Activated naive CD4-positive, alpha-beta T cell treated with anti-CD3 and anti-CD28 coated beads, Interleukin-2, amount 50 U/mL, for 72 hours (primary cell): ENCODE measurements around the gene CDH18. TPM values are rescaled to one million over a fixed set of nuclear protein-coding genes. Genes with fewer than 3 reads are reported as not detected.

ENCODE experiments used
- ATAC-seq, 2 donors: fragments of 150-1000 bp; cut with Tn5 transposase; 2 replicates each; pipeline ENCODE4 v1.10.0; 2021; ENCODE audit warnings: mild to moderate bottlenecking in 2 of 2, moderate library complexity in 2 of 2
- DNase-seq, 2 donors: peaks; one replicate each; pipeline ENCODE4 v3.0.0; 2021 to 2022; ENCODE audit warnings: low spot score in 2 of 2
- H3K27ac Mint-ChIP-seq, 2 donors: one replicate each; pipeline ENCODE4 v1.8.0; 2022; ENCODE audit warnings: mild to moderate bottlenecking in 2 of 2, mixed read lengths in 2 of 2
- H3K36me3 Mint-ChIP-seq, 2 donors: one replicate each; pipeline ENCODE4 v1.8.0; 2022; ENCODE audit warnings: mixed read lengths in 2 of 2
- H3K9me3 Mint-ChIP-seq, 2 donors: one replicate each; pipeline ENCODE4 v1.8.0; 2022; ENCODE audit warnings: mixed read lengths in 2 of 2
- total RNA-seq, 2 donors: library from RNA; stranded (reverse); gene quantifications; one replicate each; pipeline ENCODE4 v1.2.3, GENCODE V29; 2022

CDH18 gene
- total RNA-seq, 2 donors from 2014 or later = not detected

DNA sequence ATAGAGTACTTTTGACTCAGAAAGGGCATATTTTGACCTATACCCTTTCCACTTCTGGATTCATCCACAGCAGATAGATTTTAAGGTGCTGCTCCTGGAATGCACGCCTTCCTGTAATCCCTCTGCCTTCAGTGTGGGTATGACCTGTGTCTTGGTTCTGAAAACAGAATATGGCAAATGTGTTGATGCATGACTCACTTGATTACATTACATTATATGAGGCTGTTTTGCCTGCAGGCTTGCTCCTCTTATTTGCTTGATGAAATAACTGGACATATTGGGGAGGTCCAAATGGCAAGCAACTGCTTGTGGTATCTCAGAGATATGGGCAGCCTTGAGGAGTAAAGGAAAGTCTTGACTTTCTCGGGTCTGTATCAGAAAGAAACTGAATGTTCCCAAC, 468.6 kb downstream of the CDH18 start:
- no peak for DNase-seq
- Mint-ChIP-seq H3K27ac (no peak overlapping the region), H3K36me3 (no peaks in the 10 kb centered on the region), H3K9me3 (no peaks in the 10 kb centered on the region)
- ATAC-seq = no peak

GRCh38 chr5:19498852-19499251, 489.1 kb downstream of the CDH18 start:
- Mint-ChIP-seq H3K27ac (no peak overlapping the region), H3K9me3 (peaks cover 11% of the 10 kb centered on the region in 2 donors), H3K36me3 (no peaks in the 10 kb centered on the region)
- ATAC-seq = no peak
- DNase-seq = no peak

GRCh38 chr5:19497229-19497815, 490.7 kb downstream of the CDH18 start:
- Mint-ChIP-seq H3K27ac (no peak overlapping the region), H3K9me3 (peaks cover 11 to 15% of the 10 kb centered on the region in 2 donors), H3K36me3 (no peaks in the 10 kb centered on the region)
- no peak for DNase-seq
- ATAC-seq = no peak

DNA sequence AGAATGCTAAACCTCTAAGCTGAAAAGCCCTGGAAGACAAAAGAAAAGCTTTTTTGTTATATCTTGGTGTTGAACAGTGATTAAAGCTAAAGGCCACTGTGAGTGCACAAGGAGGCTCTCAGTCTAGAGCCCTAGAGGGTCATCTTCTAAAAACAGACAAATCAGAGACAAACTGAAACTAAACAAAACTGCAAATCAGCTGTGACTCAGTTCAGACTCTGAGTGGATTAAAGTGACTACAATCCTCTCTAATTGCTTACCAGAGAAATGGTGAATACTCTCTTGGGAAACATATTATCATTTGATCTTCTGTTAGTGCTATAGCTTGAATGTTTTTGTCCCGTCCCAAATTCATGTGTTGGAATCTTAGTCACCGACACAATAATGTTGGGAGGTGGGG, 491.9 kb downstream of the CDH18 start:
- H3K9me3 Mint-ChIP-seq = peaks cover 11 to 15% of the 10 kb centered on the region in 2 donors
- H3K36me3 Mint-ChIP-seq = no peaks in the 10 kb centered on the region
- no peak for DNase-seq
- ATAC-seq = no peak
- H3K27ac Mint-ChIP-seq = no peak overlapping the region

DNA sequence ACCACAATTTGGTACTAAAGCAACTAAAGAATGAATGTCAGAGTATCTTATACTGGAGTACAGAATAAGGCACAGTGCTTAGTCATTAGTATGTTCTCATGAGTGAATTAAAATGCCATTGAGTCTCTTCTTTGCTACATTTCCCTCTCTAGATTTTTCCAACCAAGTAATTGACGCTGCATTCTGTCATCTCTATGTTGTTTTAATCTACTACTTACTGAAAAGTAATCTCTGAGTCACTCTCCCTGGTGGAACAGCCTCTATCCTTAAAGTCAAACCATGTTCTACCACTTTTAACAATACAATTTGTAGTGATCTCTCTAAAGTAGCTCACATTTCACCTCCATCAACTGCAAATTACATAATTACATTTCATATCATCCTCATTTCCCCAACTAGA, 495.1 kb downstream of the CDH18 start:
- H3K36me3 Mint-ChIP-seq = no peaks in the 10 kb centered on the region
- ATAC-seq (no peak), DNase-seq (no peak)
- H3K27ac Mint-ChIP-seq = no peak overlapping the region
- H3K9me3 Mint-ChIP-seq = peaks cover 10 to 14% of the 10 kb centered on the region in 2 donors

- Mint-ChIP-seq H3K36me3 (no peaks in the 10 kb centered on the region), H3K9me3 (peaks cover 14 to 17% of the 10 kb centered on the region in 2 donors), H3K27ac (no peak overlapping the region)
- DNase-seq (no peak), ATAC-seq (no peak)
These were observed 499.2 kb downstream of the CDH18 start for GRCh38 chr5:19488786-19489185.

DNA sequence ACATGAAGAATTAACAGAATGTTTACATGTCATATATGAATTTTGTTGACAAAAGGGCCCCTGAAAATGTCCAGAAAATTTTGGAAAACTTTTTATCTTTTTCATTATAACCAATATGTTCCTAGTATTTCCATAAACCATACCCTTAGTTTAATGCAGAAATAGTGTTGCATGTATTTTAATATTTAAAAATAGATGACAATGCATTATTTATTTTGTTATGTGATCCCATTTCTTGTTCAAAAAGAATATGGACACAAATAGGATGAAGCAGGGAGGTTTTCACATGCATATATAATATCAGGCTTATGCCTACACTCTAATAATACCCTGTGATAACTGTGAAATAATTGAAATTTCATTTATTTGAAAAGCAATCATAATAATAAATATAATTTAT, 500.5 kb downstream of the CDH18 start:
- DNase-seq = no peak
- Mint-ChIP-seq H3K9me3 (peaks cover 19 to 25% of the 10 kb centered on the region in 2 donors), H3K36me3 (peaks cover 0 to 8% of the 10 kb centered on the region in 2 donors), H3K27ac (no peak overlapping the region)
- ATAC-seq = no peak

- peaks cover 0 to 14% of the 10 kb centered on the region in 2 donors for H3K36me3 Mint-ChIP-seq
- H3K27ac Mint-ChIP-seq = no peak overlapping the region
- DNase-seq (no peak), ATAC-seq (no peak)
- peaks cover 30 to 32% of the 10 kb centered on the region in 2 donors for H3K9me3 Mint-ChIP-seq
These were observed 508.4 kb downstream of the CDH18 start for GRCh38 chr5:19479562-19479961.

- ATAC-seq (no peak), DNase-seq (no peak)
- Mint-ChIP-seq H3K36me3 (no peaks in the 10 kb centered on the region), H3K9me3 (peaks cover 10 to 24% of the 10 kb centered on the region in 2 donors), H3K27ac (no peak overlapping the region)
These were observed 526.0 kb downstream of the CDH18 start for GRCh38 chr5:19462019-19462418.

DNA sequence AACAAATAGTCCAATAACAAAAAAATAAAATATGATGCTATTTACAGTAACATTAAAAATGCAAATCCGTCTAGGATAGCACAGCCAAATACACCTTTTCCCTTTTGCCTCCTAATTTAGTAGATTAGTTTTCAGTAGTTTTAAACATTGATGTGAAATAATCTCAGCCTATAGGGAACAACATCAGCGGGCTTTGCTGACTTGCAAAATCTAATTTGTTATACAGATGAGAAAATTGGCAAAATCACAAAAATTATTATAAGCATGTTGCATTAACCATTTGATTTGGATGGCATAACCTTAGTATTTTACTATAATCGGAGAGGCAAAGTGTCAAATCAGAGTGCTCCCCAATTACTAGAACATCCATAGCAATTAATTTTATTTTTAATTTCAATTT, 563.5 kb downstream of the CDH18 start:
- H3K27ac Mint-ChIP-seq = no peak overlapping the region
- H3K36me3 Mint-ChIP-seq = no peaks in the 10 kb centered on the region
- peaks cover 6 to 9% of the 10 kb centered on the region in 2 donors for H3K9me3 Mint-ChIP-seq
- DNase-seq (no peak), ATAC-seq (no peak)
